Urinary bladder (tissue), 4 donors: Measurements from ENCODE around the gene LUZP1. TPM values are rescaled to one million over a fixed set of nuclear protein-coding genes. Genes with fewer than 3 reads are reported as not detected.
"Not testable (repeated sequence)": the region's sequence is repeated elsewhere in the genome, so short reads cannot be mapped to it uniquely, and the experiment has no call there.

Experiments
- DNase-seq: peaks from one replicate; pipeline ENCODE4 v3.0.0-alpha.2; 2015; ENCODE audit errors: extremely low spot score
- H3K27ac ChIP-seq: one replicate; pipeline ENCODE4 v1.5.1; 2013; ENCODE audit warnings: low read depth, mild to moderate bottlenecking, moderate library complexity
- H3K36me3 ChIP-seq: one replicate; pipeline ENCODE4 v1.6.1; 2013; ENCODE audit warnings: mild to moderate bottlenecking, moderate library complexity; ENCODE audit not compliant: insufficient read depth
- H3K4me1 ChIP-seq: one replicate; pipeline ENCODE4 v1.6.1; 2013; ENCODE audit warnings: mild to moderate bottlenecking, moderate library complexity; ENCODE audit not compliant: insufficient read depth
- H3K4me3 ChIP-seq: one replicate; pipeline ENCODE4 v1.5.1; 2013; ENCODE audit warnings: low read depth, low read length
- WGBS: extraction: QIAGEN DNeasy Blood & Tissue Kit; methylation state at CpG from one replicate; pipeline ENCODE4 v1.1.7; 2013; 5-methylcytosine and 5-hydroxymethylcytosine counted together
- polyA plus RNA-seq: library from polyadenylated mRNA; stranded (reverse); fragments of 200-250 nt; gene quantifications from one replicate; pipeline ENCODE4 v1.2.3, GENCODE V29; 2013
- total RNA-seq: library from RNA; depleted of rRNA; stranded (reverse); fragments of >200 nt; gene quantifications from one replicate; pipeline ENCODE4 v1.2.3, GENCODE V29; 2014
- donor health status: healthy with polysubstance abuse.
- donor health status: healthy.

LUZP1 gene
- total RNA-seq = 25.0 TPM
- polyA plus RNA-seq = 13.5 TPM

DNA sequence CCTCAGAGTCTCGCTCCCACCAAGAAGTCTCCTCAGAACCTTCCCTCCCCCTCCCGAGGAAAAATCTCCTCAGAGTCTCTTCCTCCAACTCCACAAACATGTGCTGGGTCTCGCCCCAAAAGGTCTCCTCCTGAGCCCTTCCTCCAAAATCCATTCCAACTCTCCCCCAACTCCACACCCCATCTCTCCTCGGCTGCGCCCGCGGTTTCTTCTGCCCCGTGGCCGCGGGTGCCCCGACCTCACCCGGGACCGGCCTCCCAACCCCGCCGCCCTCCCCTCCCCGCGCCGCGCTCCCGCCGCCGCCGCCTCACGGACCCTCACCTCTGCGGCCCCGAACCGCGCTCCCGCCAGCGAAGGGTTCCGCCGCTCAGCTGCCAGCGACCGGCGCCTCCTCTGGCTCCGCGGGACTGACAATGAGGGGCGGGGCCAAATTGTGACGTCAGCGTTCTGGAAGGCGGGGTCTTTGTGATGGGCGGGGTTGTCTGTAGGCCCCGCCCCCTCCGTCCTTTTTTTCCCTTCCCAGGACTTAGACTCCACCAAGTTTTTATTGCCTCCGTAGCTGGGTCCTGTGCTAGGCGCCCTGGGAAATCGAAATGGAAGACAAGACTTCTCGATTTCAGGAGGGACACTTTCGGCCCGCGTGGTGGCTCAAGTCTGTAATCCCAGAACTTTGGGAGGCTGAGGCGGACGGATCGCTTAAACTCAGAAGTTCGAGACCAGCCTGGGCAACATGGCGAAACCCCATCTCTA lies at the start of gene LUZP1:
TSS of gene LUZP1 (minus strand) at position 412 of the 750 bp plus-strand sequence.
- WGBS = 6% methylated on average over 56 of the region's 56 CpGs
- H3K36me3 ChIP-seq = no peaks in the 10 kb centered on the region
- H3K4me3 ChIP-seq = peak within 1 kb of the TSS; percentile 94
- peak within 1 kb of the TSS; percentile 96 for H3K27ac ChIP-seq
- DNase-seq = peak; percentile 73
- no peaks in the 10 kb centered on the region for H3K4me1 ChIP-seq

DNA sequence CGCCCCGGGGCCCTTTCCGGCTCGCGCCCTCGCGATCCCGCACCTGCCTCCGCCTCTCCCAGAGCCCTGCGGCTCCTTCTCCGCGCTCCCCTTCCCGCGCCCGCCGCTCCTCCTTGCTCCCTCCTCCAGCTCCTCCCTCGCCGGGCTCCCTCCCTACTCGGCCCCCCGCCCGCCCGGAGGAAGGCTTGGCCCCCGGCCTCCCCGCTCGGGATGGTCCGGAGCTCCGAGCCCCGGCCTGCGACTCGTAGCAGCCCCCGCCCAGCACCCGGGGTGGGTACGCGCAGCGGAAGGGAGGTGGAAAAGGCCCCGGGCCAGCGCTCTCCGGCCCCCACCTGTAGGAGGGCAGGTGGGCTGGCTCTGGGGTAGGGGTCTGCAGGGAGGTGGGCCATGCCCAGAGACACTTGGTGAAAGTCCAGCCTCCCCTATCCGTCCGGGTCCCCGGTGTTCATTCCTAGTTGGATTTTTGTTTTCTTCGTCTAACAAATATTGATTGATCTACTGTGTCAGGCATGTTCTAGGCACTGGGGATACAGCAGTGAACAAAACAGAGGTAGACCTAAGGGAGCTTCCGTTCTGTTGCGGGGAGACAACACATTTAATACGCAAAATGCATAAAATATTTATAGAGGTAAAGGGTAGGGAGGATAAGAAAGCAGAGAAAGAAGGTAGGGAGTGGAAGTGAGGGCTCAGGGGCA lies 48.9 kb upstream of the LUZP1 start, which contains the start of gene HTR1D:
TSS of gene HTR1D (minus strand) at position 82 of the 695 bp plus-strand sequence. CDS start 23,283 bp downstream, outside the sequence.
- Histone ChIP-seq H3K27ac (no peak within 1 kb of the TSS), H3K4me1 (no peaks in the 10 kb centered on the region), H3K4me3 (peak within 1 kb of the TSS; percentile 41), H3K36me3 (no peaks in the 10 kb centered on the region)
- 4% methylated on average over 45 of the region's 45 CpGs for WGBS
- DNase-seq = no peak

DNA sequence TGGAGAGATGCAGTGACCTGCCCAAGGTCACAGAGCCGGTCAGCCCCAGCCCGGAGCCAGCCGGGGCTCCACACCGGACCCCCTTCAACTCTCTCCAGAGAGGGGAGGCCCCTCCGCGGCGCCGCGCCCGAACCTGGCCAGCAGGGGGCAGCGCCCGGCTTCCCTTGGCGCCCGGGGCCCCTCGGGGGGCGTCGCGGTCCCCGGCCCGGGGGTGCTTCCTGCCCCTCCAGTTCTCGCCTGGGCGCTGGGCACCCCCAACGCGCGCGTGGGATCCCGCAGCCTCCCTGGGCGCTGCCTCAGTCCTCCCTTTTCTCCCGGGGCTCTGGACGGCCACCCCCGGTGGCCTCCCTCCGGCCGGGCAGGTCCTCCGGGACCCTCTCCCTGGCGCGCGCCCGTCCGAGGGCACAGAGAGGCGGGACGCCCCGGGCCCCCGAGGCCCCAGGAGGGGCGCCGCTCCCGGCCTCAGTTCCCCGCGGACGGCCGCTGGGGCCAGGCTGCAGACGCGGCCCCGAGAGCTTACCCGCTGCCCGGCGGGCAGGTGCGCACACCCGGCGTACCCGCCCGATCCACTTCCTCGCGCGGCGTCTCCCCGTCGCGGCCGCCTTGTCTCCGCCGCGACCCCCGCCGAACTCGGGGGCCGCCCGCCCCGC lies 48.2 kb upstream of the LUZP1 start:
- WGBS = under 1% methylated on average over 78 of the region's 78 CpGs
- no peaks in the 10 kb centered on the region for H3K36me3 ChIP-seq
- no peak for DNase-seq
- H3K4me3 ChIP-seq = peak overlapping the region; percentile 41
- H3K27ac ChIP-seq = no peak overlapping the region
- no peaks in the 10 kb centered on the region for H3K4me1 ChIP-seq

DNA sequence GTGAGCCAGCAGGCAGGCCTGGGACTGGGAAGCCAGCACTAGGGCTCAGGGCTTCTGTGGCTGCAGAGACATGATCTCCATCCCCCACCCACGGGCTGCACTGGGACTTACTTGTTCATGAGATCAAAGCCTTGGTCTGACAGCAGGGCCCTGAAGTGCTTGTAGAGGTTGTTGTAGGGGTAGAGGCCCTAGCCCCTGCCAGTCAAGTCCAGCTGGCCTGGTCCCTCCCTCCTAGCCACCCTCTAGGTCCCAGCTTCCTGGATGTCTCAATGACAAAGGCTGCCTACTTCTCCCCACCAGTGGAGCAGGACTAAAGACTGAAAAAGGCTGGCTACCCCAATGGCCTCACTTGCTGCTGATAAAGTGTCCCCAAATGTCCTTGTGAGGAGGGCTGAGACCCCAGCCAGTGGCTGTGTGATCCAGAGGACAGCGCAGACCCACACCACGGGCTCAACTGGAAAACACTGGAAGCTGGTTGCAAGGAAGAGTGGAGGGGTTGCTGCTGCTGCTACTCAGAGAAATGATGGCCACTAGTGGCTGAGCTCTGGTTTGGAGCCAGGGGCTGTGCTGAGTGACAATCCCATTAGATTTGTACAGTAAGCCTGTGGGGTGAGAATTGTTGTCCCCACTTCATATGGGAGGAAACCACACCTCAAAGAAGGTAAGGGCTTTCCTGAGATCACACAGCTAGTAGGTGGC lies 47.2 kb upstream of the LUZP1 start:
- H3K36me3 ChIP-seq = no peaks in the 10 kb centered on the region
- WGBS = 73% methylated on average over 3 of the region's 3 CpGs
- no peaks in the 10 kb centered on the region for H3K4me1 ChIP-seq
- H3K27ac ChIP-seq = no peak overlapping the region
- no peak for DNase-seq
- H3K4me3 ChIP-seq = no peak overlapping the region

DNA sequence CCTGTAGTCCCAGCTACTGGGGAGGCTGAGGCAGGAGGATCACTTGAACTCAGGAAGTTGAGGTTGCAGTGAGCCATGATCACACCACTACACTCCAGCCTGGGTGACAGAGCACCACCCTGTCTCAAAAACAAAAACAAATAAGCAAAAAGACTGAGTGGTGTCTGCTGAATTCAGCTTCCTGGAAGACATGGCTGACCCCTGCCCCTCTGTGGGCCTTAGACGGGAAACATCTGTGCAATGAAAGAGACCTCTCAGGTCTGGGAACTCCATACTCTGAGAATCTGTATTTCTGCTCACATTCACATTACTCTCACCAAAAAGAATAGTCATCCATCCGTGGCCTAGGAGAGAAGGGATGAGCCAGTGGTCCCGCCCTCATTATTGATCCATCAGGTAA lies 46.6 kb upstream of the LUZP1 start:
- no peaks in the 10 kb centered on the region for H3K36me3 ChIP-seq
- H3K4me3 ChIP-seq = no peak overlapping the region
- H3K27ac ChIP-seq = no peak overlapping the region
- WGBS = 92% methylated on average over 3 of the region's 3 CpGs
- DNase-seq = no peak
- no peaks in the 10 kb centered on the region for H3K4me1 ChIP-seq

DNA sequence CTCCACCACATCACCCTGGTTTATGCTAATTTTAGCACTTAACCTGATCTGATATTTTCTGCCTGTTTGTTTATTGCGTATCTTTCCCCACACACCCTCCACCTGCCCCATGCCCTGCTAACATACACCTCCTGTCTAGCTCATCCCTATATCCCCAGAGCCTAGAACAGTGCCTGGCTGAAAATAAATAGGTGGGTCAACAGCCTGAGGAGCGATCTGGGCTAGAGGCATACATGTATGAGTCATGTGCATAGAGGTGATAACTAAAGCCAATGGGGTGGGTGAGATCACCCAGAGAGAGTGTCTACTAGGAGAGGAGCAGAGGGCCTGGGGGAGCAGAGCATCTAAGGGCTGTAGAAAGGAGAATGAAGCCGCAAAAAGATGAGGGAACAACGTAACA lies 46.0 kb upstream of the LUZP1 start:
- Histone ChIP-seq H3K36me3 (no peaks in the 10 kb centered on the region), H3K4me1 (no peaks in the 10 kb centered on the region), H3K27ac (no peak overlapping the region), H3K4me3 (no peak overlapping the region)
- WGBS = 93% methylated on average over 4 of the region's 4 CpGs
- DNase-seq = no peak

DNA sequence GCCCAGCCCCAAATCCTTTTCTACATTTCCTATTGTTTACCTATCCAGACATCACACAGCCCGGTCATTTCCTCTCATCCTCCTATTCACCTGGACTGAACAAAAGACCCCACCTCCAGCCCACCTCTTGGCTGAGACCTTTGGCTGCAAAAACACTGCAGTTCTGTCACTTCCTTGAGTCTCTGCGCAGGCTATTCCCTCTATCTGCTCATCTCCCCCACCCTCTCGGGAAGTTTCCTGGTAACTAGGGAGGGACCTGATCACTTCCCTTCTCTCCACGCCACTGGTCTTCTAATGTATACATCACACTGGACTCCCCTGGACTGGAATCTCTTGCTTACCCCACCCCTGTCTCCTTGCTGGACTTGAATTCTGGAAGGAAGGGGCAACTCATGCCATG lies 43.3 kb upstream of the LUZP1 start:
- Histone ChIP-seq H3K27ac (no peak overlapping the region), H3K4me1 (no peaks in the 10 kb centered on the region), H3K4me3 (no peak overlapping the region), H3K36me3 (no peaks in the 10 kb centered on the region)
- WGBS = 59% methylated on average over 4 of the region's 4 CpGs
- no peak for DNase-seq

DNA sequence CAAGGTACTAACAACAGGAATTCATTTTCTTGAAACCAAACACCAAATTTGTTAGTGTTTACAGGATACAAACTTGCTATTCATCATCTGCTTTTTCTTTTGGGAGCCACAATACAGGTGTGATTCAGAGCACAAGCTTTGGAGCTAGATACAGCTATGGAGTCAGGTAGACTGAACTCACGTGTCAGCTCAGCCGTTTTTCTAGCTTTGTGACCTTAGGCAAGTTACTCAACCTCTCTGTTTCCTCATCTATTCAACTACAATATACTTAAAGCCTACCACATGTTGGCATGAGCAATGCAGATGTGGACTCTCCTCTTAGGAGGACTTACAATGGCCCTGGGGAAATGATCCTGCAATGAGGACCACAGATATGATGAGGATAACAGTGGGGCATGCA lies 42.3 kb upstream of the LUZP1 start:
- Histone ChIP-seq H3K4me3 (no peak overlapping the region), H3K4me1 (no peaks in the 10 kb centered on the region), H3K36me3 (no peaks in the 10 kb centered on the region), H3K27ac (no peak overlapping the region)
- 82% methylated on average over 2 of the region's 2 CpGs for WGBS
- DNase-seq = no peak

DNA sequence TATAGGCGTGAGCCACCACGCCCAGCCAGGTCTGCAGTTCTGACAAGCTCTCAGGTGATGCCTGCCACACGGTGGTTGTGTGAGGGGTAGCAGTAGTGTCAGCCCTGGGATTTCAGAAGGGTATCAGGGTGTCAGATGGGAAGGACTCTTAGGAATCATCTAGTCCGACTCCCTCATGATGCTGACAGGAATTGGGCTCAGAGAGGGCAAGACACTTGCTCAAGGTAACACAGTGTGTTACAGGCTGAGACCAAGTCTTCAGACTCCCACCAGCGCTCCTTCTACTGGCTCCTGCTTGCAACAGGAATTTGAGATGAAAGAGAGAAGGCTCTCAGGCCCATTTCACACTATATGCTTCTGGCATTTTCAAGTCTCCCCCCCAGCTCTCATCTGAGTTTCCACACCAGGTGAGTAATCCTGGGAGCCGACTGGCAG lies 41.7 kb upstream of the LUZP1 start:
- WGBS = 49% methylated on average over 6 of the region's 6 CpGs
- Histone ChIP-seq H3K4me1 (no peaks in the 10 kb centered on the region), H3K36me3 (no peaks in the 10 kb centered on the region), H3K27ac (no peak overlapping the region), H3K4me3 (no peak overlapping the region)
- no peak for DNase-seq

DNA sequence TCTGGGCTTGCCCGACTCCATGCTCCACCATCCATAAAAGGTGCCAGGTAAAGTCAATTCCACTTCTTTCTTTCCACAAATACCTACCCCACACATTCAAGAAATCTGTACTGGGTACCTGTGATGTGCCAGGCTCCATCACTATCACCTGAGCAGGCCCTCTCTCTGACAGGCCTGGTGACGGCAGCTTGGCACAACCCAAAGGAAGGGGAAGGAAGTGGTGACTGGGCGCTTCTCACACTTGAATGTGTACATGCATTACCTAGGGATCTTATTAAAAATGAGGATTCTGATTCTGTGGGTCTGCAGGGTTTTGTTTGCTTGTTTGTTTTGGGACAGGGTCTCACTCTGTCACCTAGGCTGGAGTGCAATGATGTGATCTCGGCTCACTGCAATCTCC lies 41.1 kb upstream of the LUZP1 start:
- H3K4me1 ChIP-seq = no peaks in the 10 kb centered on the region
- no peaks in the 10 kb centered on the region for H3K36me3 ChIP-seq
- DNase-seq = no peak
- no peak overlapping the region for H3K4me3 ChIP-seq
- WGBS = 88% methylated on average over 4 of the region's 4 CpGs
- H3K27ac ChIP-seq = no peak overlapping the region

DNA sequence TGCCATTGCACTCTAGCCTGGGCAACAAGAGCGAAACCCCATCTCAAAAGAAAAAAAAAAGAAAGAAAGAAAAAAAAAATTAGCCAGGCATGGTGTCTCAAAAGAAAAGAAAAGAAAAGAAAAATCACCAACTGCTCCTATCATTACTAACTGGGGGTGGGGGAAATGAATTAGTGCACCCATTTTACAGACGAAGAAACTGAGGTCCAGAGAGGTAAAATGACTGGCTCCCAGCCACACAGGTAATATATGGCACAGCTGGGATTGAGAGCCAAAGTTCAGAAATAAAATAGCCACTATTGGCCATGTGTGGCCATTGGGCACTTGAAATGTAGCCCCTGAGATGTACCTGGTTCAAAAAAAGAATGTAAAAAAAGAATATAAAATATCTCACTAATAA lies 39.9 kb upstream of the LUZP1 start:
- Histone ChIP-seq H3K4me3 (no peak overlapping the region), H3K27ac (no peak overlapping the region), H3K36me3 (no peaks in the 10 kb centered on the region), H3K4me1 (no peaks in the 10 kb centered on the region)
- no peak for DNase-seq
- whole genome bisulfite sequencing = 88% methylated on average over 2 of the region's 2 CpGs

DNA sequence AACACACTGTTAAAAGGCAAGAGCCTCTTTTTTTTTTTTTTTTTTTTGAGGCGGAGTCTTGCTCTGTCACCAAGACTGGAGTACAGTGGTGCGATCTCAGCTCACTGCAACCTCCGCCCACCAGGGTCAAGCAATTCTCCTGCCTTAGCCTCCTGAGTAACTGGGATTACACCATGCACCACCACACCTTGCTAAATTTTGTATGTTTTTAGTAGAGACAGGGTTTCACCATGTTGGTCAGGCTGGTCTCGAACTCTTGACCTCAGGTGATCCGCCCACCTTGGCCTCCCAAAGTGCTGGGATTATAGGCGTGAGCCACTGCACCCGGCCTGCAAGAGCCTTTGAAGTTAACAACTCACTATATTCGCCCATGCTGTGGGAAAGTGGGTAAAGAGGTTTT lies 39.1 kb upstream of the LUZP1 start:
- H3K4me3 ChIP-seq, H3K27ac ChIP-seq, H3K36me3 ChIP-seq, DNase-seq, H3K4me1 ChIP-seq: not testable (repeated sequence)
- 91% methylated on average over 8 of the region's 8 CpGs for WGBS

DNA sequence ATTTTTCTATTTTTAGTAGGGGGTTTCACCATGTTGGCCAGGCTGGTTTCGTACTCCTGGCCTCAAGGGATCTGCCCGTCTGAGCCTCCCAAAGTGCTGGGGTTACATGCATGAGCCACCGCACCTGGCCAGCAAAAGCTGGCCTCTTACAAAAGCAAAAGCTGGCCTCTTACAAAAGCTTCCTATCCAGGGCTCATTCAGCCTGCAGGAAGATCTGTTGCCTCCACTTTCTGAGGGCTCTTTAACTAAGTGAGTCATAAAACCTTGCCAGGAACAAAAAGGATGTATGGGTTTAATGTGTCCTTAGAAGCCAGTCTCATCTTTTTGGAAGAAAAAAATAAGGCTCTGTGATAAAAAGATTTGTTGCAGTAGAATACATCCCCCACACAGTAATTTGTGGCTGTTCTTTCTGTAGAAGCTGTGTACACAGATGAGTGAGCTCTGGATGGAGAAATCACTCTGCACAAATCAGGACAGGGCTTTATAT lies 33.6 kb upstream of the LUZP1 start:
- whole genome bisulfite sequencing = 72% methylated on average over 3 of the region's 3 CpGs

More for the DNA sequence above, 33.6 kb upstream of the LUZP1 start:
- no peak for DNase-seq
- no peak overlapping the region for H3K27ac ChIP-seq
- no peaks in the 10 kb centered on the region for H3K4me1 ChIP-seq
- H3K4me3 ChIP-seq = no peak overlapping the region
- H3K36me3 ChIP-seq = no peaks in the 10 kb centered on the region
